GM18526 (cell line): ENCODE data around the gene RAVER1.

Experiments used
- POLR2A ChIP-seq: IDR thresholded peaks from 3 replicates; pipeline ENCODE4 v1.6.1; 2011; ENCODE audit not compliant: insufficient read length; ENCODE audit errors: extremely low read depth

Gene RAVER1

GRCh38 chr19:10309423-10309822 is 23.9 kb downstream of the RAVER1 start, which contains the start of gene ZGLP1:
ZGLP1 (minus strand) TSS chr19:10309815.
- TF ChIP-seq POLR2A, result no peak

- no peak for TF ChIP-seq POLR2A
Observed at GRCh38 chr19:10306327-10306726, 27.0 kb downstream of the RAVER1 start.

- TF ChIP-seq POLR2A, result no peak
Observed at GRCh38 chr19:10305139-10305806, 28.1 kb downstream of the RAVER1 start.

- no peak for TF ChIP-seq POLR2A
Observed at GRCh38 chr19:10299545-10300458, 33.5 kb downstream of the RAVER1 start.

- TF ChIP-seq POLR2A, result no peak
Observed at GRCh38 chr19:10295847-10296591, 37.3 kb downstream of the RAVER1 start.

GRCh38 chr19:10295305-10295846 is 38.0 kb downstream of the RAVER1 start:
- peak; percentile 37 for TF ChIP-seq POLR2A

- no peak for TF ChIP-seq POLR2A
Observed at GRCh38 chr19:10294368-10294697, 39.0 kb downstream of the RAVER1 start.

GRCh38 chr19:10293637-10294367 is 39.5 kb downstream of the RAVER1 start:
- no peak for TF ChIP-seq POLR2A

- no peak for TF ChIP-seq POLR2A
Observed at GRCh38 chr19:10292789-10293636, 40.3 kb downstream of the RAVER1 start.

GRCh38 chr19:10292206-10292788 is 41.0 kb downstream of the RAVER1 start:
- TF ChIP-seq POLR2A, result no peak

GRCh38 chr19:10291554-10292205 is 41.6 kb downstream of the RAVER1 start:
- TF ChIP-seq POLR2A, result no peak

- TF ChIP-seq POLR2A, result no peak
Observed at GRCh38 chr19:10290876-10291553, 42.3 kb downstream of the RAVER1 start.
